Activated CD4-positive, alpha-beta T cell treated with anti-CD3 and anti-CD28 coated beads for 48 hours (primary cell): ENCODE data around the gene SMIM5.
"Not testable (repeated sequence)": the region's sequence is repeated elsewhere in the genome, so short reads cannot be mapped to it uniquely, and the experiment has no call there.

ENCODE experiments used
- DNase-seq: peaks from one replicate; pipeline ENCODE4 v3.0.0-alpha.2; 2020

SMIM5 gene

DNA sequence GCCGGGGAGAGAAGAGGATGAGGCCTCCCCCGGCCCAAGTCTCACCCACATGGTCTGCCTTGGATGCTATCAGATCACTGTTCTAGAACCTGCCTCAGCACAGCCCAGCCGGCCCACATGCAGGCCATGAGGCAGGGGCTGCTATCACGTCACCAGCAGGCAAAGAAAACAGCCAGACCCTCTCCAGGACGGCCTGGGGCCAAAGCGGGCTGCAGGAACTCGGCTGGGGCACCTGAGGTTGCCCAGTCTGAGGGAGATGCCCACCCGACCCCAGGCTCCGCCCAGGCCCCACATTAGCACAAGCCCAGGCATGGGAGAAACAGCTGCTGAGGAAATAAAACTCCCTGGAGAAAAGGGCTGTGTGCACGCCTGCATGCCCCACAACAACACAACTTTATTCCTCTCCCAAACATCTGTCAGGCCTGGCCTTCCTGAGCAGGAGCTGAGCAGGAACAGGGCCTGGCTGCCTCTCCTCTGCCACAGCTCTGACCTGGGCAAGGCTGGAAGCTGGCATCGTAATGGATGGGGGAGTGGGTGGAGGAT lies 6.7 kb upstream of the SMIM5 start:
- no peak for DNase-seq

GRCh38 chr17:75627094-75627493 lies 6.1 kb upstream of the SMIM5 start:
- no peak for DNase-seq

- DNase-seq: no peak
Observed at GRCh38 chr17:75628425-75628824, 4.8 kb upstream of the SMIM5 start.

- DNase-seq: no peak
Observed at GRCh38 chr17:75629157-75629556, 4.1 kb upstream of the SMIM5 start.

GRCh38 chr17:75630071-75630917 lies 2.9 kb upstream of the SMIM5 start:
- no peak for DNase-seq

- DNase-seq: no peak
Observed at GRCh38 chr17:75631353-75631752, 1.9 kb upstream of the SMIM5 start.

DNA sequence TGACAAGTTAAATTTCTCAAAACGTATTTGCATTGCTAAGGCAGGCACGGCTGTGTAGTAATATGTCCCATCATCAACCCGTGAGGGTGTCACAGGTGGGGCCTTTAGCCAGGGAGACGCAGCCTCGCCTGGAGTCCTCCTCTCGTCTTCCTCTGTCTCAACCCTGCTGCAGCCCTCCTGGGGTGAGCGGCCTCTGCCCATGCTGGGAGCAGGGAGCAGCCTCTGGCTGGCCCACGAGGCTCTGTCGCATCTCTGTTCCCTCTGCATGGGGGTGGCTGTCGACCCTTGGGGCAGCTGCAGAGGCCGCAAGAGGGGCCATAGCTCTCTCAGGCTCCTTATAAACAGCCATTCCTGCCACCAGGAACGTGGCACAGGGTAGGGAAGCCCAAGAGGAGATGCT lies 806 bp upstream of the SMIM5 start:
- DNase-seq: no peak

- DNase-seq: peak; percentile 74
Observed at GRCh38 chr17:75633486-75634375, 497 bp downstream of the SMIM5 start.

- DNase-seq: no peak
Observed at GRCh38 chr17:75634376-75634740, 1.1 kb downstream of the SMIM5 start.

- DNase-seq: no peak
Observed at GRCh38 chr17:75634754-75635609, 1.7 kb downstream of the SMIM5 start.

DNA sequence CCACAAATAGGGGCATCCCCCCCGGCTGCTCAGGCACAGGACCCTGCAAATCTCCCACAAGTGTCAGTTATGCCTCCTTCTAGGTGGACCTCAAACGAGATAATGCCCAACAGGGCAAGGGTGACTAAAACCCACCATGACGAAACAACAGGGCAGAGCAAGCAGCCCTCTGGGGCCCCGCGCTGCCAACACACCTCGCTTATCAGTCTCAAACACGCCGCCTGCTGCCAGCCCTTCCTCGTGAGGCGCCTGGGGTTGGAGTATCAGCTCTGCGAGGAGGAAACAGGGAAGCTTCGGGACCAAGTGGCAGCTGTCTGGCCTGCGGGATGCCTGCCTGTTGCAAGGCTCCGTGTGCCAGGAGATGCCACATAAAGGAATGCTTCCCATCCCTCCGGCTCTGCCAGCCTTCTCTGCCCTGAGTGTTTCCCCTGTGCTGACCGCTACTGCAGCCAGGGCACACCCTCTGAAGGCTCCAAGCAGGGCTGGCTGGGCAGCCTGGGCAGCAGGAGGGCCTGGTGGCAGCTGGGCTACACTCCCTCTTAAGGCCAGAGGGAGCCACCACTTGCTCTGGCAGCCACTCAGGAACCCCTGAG lies 2.5 kb downstream of the SMIM5 start:
- DNase-seq: no peak

- DNase-seq: no peak
Observed at GRCh38 chr17:75636381-75637142, 3.3 kb downstream of the SMIM5 start.

GRCh38 chr17:75637143-75637538 lies 3.9 kb downstream of the SMIM5 start:
- no peak for DNase-seq

- no peak for DNase-seq
Observed at GRCh38 chr17:75637551-75637950, 4.3 kb downstream of the SMIM5 start.

GRCh38 chr17:75638039-75638438 lies 4.8 kb downstream of the SMIM5 start:
- not testable (repeated sequence) for DNase-seq

- no peak for DNase-seq
Observed at GRCh38 chr17:75638893-75639292, 5.7 kb downstream of the SMIM5 start.

DNA sequence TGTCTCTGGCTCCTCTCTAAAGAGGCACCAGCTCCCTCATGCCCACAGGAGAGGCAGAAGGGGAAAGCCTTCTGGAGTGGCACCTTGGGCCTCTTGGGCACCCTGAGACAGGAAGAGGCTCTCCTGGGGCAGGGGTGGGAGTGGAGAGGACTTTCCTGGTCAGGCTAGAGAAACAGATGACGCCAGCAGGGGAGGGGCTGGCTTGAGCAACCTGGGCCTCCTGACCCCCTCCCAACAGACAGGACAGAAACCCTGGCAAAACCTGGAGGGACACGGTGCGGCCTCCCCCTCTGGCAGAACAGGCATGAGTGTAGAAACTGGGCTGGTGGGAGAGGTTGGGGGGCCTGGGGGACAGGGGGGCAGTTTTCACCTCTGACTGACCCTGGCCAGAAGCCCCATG lies 6.1 kb downstream of the SMIM5 start:
- DNase-seq: no peak

GRCh38 chr17:75639771-75640555 lies 6.7 kb downstream of the SMIM5 start:
- DNase-seq: no peak

GRCh38 chr17:75640556-75641119 lies 7.4 kb downstream of the SMIM5 start:
- DNase-seq: no peak

GRCh38 chr17:75641343-75641742 lies 8.1 kb downstream of the SMIM5 start:
- no peak for DNase-seq
